ENCODE results near the gene NSD1.
"Not testable (repeated sequence)": the region's sequence is repeated elsewhere in the genome, so short reads cannot be mapped to it uniquely, and the experiment has no call there.

Gene NSD1

GRCh38 chr5:177231479-177232250, 98.1 kb downstream of the NSD1 start:
- DNase-seq (ENCODE audit: low read depth), result no peak

GRCh38 chr5:177232358-177232757, 98.8 kb downstream of the NSD1 start:
- DNase-seq (ENCODE audit: low read depth), result no peak

- peak; percentile 76 for DNase-seq (ENCODE audit: low read depth)
These were observed 99.2 kb downstream of the NSD1 start for GRCh38 chr5:177232761-177233160.

GRCh38 chr5:177233206-177233605, 99.6 kb downstream of the NSD1 start:
- no peak for DNase-seq (ENCODE audit: low read depth)

GRCh38 chr5:177233802-177234201, 100.2 kb downstream of the NSD1 start:
- no peak for DNase-seq (ENCODE audit: low read depth)

- DNase-seq (ENCODE audit: low read depth), result no peak
These were observed 101.3 kb downstream of the NSD1 start for GRCh38 chr5:177234841-177235240.

- no peak for DNase-seq (ENCODE audit: low read depth)
These were observed 108.2 kb downstream of the NSD1 start for GRCh38 chr5:177241768-177242167.

- DNase-seq (ENCODE audit: low read depth), result no peak
These were observed 108.7 kb downstream of the NSD1 start for GRCh38 chr5:177242304-177242703.

- no peak for DNase-seq (ENCODE audit: low read depth)
These were observed 116.4 kb downstream of the NSD1 start for GRCh38 chr5:177249761-177250537.

GRCh38 chr5:177253252-177253651, 119.7 kb downstream of the NSD1 start:
- no peak for DNase-seq (ENCODE audit: low read depth)

GRCh38 chr5:177256296-177256695, 122.7 kb downstream of the NSD1 start:
- DNase-seq (ENCODE audit: low read depth), result peak; percentile 34

GRCh38 chr5:177258711-177259110, 125.1 kb downstream of the NSD1 start:
- not testable (repeated sequence) for DNase-seq (ENCODE audit: low read depth)

- DNase-seq (ENCODE audit: low read depth), result no peak
These were observed 127.4 kb downstream of the NSD1 start for GRCh38 chr5:177260961-177261360.

- no peak for DNase-seq (ENCODE audit: low read depth)
These were observed 127.9 kb downstream of the NSD1 start for GRCh38 chr5:177261510-177261909.

GRCh38 chr5:177264178-177264577, 130.6 kb downstream of the NSD1 start:
- DNase-seq (ENCODE audit: low read depth), result no peak

GRCh38 chr5:177265395-177265794, 131.8 kb downstream of the NSD1 start:
- DNase-seq (ENCODE audit: low read depth), result no peak

GRCh38 chr5:177269232-177269895, 135.8 kb downstream of the NSD1 start:
- no peak for DNase-seq (ENCODE audit: low read depth)

GRCh38 chr5:177269976-177270375, 136.4 kb downstream of the NSD1 start:
- DNase-seq (ENCODE audit: low read depth), result no peak

- peak; percentile 24 for DNase-seq (ENCODE audit: low read depth)
These were observed 137.1 kb downstream of the NSD1 start for GRCh38 chr5:177270653-177271052.

- DNase-seq (ENCODE audit: low read depth), result peak; percentile 42
These were observed 137.5 kb downstream of the NSD1 start for GRCh38 chr5:177271113-177271512.

GRCh38 chr5:177275883-177276282, 142.3 kb downstream of the NSD1 start:
- DNase-seq (ENCODE audit: low read depth), result no peak

GRCh38 chr5:177276886-177277285, 143.3 kb downstream of the NSD1 start:
- peak; percentile 34 for DNase-seq (ENCODE audit: low read depth)

GRCh38 chr5:177288191-177288590, 154.6 kb downstream of the NSD1 start:
- DNase-seq (ENCODE audit: low read depth), result no peak

Measured in iris pigment epithelial cell (primary cell).